Glomerular endothelial cell (primary cell): Measurements from ENCODE around the gene PRKRA. TPM values are rescaled to one million over a fixed set of nuclear protein-coding genes. Genes with fewer than 3 reads are reported as not detected.
"Not testable (repeated sequence)": the region's sequence is repeated elsewhere in the genome, so short reads cannot be mapped to it uniquely, and the experiment has no call there.

Experiments
- DNase-seq: peaks from one replicate; pipeline ENCODE4 v3.0.0-alpha.2; 2011; ENCODE audit warnings: low read depth, low spot score; ENCODE audit errors: extremely low read depth
- total RNA-seq: library from RNA; depleted of rRNA; stranded (reverse); fragments of >200 nt; gene quantifications from 2 replicates; pipeline ENCODE4 v1.2.3, GENCODE V29; 2015

Gene PRKRA
- total RNA-seq, 1 donor from 2014 or later, result 35.5 TPM

DNA sequence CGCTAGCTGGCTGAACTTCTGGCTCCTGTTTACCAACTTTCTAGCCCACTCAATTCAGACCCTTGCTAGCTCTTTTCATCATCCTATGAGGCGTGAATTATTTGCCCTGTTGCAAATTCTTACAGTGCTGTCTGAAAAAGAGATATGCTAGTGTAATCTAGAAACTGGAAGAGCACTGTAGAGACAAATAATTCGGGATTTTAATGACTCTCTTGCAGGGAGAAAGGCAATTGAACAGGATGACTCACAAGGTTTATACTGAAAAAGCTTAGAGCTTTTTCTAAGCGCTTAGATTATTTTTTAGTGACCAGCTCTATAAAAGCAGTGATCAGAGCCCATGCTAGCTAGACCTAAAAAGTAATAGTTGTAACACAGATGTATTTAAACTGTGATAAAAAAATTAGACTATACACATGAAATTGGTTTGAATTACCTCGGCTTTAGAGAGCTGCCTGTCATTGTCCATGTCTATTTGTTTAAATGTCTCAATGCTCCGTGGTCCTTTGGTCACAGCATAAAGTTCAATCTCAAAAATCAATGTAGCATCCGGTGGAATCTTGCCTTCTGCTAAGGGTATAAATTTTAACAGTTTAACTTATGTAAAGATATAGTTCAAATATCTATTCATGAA lies 18.4 kb upstream of the PRKRA start:
- DNase-seq, result no peak

DNA sequence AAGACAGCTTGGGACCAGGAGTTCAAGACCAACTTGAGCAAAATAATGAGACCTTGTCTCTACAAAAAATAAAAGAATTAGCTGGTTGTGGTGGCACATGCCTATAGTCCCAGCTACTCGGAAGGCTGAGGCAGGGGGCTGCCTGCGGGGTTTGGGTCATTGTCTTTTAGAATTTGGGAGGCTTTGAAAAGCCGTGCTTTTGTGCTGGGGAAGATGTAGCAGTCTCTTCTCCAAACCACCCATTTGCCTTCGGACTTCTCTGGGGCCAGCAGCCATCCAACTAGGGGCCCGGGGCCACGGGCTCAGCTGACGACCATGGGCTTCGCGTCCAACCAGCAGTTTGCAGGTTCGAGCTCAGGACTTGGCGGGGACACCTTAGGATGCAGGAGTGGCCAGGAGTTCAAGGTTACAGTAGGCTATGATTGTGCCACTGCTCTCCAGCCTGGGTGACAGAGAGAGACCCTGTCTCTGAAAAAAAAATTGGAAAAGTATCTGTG lies 6.5 kb upstream of the PRKRA start:
- DNase-seq, result no peak

- no peak for DNase-seq
Measured at GRCh38 chr2:178455947-178456346, 5.0 kb upstream of the PRKRA start.

DNA sequence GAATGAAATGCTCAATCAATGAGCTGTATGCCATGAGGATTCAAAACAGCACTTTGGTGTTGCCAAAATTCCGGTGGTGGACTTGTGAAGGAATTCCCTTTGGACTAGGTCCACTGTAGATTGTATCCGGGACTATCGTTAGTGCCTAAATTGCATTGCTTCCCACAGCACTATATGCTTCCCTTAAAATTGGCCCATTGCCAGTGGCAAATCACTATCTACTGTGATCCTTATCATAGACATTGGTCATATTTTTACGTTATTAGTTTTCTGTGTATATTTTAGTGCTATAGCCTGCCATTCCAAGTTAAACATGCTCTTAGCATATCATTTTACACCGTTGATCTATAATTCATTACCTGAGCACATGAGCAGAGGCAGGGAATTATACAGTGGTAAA lies 1.9 kb upstream of the PRKRA start:
- DNase-seq, result no peak

- DNase-seq, result no peak
Measured at GRCh38 chr2:178452334-178452733, 1.4 kb upstream of the PRKRA start.

- DNase-seq, result no peak
Measured at GRCh38 chr2:178450524-178450773, 526 bp downstream of the PRKRA start.

GRCh38 chr2:178449700-178450523 lies 1.1 kb downstream of the PRKRA start:
- no peak for DNase-seq

DNA sequence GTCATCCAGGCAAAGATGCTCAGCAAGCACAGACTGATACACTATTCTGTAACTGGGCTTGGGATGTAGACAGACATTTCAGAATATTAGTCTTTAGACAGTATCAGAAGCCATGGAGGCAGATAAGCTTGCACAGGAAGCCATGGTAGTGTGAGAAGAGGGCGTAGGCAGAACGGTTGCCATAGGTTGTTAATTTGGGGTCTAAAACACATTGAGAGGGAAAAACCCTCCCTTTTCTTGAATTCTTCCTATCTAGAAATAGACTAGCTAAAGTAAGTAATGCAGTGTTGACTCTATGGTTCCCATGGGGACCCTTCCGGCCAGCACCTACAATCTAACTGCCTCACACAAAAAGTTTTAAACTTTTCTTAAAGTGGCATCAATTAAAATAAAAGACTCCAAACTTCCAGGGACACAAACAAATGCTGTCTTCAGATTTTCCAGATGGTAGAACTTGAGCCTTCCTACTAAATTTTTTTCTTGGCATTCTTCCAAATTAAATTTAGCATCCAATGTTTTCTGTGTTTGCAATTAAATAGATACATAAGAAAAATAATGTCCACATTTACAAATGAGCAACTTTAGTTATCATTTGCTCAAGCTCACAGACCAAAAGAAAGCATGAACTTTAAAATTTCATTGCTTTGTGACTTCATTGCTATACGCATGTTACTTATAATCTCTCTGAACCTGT lies 1.9 kb downstream of the PRKRA start:
- DNase-seq, result no peak

GRCh38 chr2:178441426-178441825 lies 9.5 kb downstream of the PRKRA start:
- DNase-seq, result no peak

DNA sequence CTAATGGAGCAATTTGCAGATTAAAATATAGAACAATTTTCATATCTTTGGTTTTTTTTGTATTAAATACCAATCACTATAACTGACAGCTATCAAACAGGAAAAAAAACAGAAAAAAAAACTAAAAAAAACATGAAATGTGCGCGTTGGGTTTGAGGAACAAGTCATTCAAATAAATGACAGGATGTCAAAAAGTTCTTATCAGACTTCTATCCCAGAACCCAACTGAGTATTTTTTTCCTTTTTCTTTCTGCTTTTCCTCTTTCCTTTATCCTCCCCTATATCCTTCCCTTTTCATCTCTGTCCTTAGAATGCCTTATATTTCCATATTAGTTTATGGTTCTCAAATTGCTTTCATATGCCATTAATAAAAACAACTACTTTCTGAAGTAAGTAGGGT lies 14.3 kb downstream of the PRKRA start:
- DNase-seq, result no peak

DNA sequence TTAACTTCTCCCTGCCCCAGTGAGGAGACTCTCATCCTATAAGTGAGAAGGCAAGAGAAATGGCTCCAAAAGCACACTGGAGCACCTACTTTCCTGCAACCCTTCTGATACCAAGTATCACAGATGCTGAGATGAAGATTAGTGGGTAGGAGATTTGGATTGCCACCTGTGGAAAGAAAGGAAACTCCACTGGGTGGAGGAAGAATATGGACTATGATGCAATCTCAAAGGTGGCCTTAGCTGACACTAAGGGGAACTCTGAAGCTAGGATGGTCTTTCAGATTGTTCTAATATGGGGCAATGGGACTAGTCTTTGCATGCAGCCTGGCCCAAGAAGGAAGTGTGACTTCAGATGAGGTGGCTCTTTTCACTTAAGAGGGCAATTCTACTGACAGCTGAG lies 21.6 kb downstream of the PRKRA start:
- DNase-seq, result no peak

DNA sequence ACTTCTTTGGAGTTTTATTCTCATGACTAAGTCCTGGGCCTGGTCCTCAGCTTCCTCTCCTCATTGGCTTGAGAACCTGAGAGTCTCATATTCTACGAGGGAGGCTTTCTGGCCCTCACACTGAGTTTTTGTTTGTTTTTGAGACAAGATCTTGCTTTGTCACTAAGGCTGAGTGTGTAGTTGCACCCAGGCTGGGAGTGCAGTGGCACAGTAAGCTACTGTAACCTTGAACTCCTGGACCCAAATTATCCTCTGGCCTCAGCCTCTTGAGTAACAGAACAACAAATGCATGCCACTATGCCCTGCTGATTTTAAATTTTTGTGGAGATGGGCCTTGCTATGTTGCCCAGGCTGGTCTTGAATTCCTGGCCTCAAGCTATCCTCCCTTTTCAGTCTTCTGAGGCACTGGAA lies 22.6 kb downstream of the PRKRA start:
- no peak for DNase-seq

- DNase-seq, result no peak
Measured at GRCh38 chr2:178427458-178427857, 23.5 kb downstream of the PRKRA start.

DNA sequence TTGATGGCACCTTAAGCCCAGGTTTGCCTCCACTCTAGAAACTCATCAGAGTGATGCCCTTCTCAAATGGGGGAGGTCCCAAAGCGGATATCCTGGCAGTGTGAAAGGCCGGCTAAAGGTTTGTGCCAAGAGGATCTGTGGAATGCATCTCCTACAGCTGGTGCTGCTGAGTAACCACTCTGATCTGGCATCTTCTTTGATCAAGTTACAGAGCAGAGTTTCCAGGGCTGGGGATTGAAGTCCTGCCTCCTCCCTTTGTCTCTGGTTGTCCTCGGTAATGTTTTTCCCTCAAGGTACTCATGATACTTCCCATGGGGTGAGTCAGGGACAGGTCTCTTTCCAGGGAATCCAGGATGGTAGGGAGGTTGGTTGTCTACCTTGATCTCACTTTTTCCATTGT lies 24.6 kb downstream of the PRKRA start:
- DNase-seq, result no peak

- DNase-seq, result no peak
Measured at GRCh38 chr2:178425255-178425827, 25.6 kb downstream of the PRKRA start.

- DNase-seq, result not testable (repeated sequence)
Measured at GRCh38 chr2:178423746-178424145, 27.2 kb downstream of the PRKRA start.

DNA sequence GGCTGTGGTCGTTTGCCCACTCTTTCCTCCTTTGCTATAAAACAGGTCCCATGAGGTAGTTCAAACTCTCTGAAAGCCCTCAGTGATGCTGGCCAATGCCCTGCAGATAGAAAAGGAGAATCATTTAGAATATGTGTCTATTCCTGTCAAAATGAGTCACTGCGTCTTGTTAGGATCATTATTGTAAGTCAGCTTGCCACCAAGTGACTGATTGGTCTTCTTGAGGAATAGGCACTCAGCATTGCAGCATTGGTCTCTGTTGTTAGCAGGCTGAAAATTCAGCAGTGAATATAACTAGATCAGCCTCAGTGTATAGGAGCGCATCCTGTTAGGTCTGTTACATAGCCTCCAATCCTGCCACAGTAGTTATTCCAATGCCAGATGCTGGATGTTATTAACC lies 28.9 kb downstream of the PRKRA start:
- no peak for DNase-seq

- no peak for DNase-seq
Measured at GRCh38 chr2:178420463-178420999, 30.4 kb downstream of the PRKRA start.

- DNase-seq, result no peak
Measured at GRCh38 chr2:178419123-178419522, 31.9 kb downstream of the PRKRA start.

DNA sequence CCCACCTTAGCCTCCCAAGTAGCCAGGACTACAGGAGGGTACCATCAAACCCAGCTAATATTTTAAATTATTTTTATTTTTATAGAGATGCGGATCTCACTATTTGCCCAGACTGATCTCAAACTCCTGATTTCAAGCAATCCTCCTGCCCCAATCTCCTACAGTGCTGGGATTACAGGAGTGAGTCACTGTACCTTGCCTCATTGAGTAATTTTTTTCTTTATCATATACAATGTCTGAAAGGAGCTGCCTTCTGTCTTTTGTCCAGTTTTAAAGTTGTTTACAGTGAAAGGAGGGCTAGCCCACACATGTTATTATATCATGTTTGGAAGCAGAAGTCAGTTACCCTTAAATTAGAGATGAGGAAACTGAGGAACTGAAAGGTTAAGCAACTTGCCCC lies 32.5 kb downstream of the PRKRA start:
- DNase-seq, result no peak

DNA sequence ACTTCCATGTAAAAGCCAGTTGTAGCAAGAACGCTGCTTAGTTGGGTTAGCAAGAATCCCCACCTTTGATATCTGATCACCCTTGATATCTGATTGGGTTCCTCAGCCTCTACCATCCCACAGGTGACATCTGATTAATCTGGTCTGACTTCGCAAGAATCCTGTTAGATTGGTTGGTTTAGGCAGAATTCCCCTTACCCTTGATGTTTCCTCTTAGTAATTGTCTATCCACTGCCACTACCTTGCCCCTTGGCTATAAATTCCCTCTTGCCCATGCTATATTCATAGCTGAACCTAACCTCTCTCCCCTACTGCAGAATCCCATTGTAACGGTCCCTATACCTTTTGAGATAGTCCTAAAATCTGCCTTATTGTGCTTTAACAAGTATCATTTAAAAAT lies 33.1 kb downstream of the PRKRA start:
- no peak for DNase-seq
